HEK293T (cell line): ENCODE measurements around the gene PRDM15.

Source experiments
- ELF4 ChIP-seq: fragments of 450-650 bp; IDR thresholded peaks from 2 replicates; pipeline ENCODE4 v1.6.1; 2017; ENCODE audit warnings: antibody characterized with exemption
- FOXK2 ChIP-seq: fragments of 450-650 bp; IDR thresholded peaks from 2 replicates; pipeline ENCODE4 v1.6.1; 2016; ENCODE audit warnings: mild to moderate bottlenecking
- FOXM1 ChIP-seq: fragments of 450-650 bp; IDR thresholded peaks from 2 replicates; pipeline ENCODE4 v1.6.1; 2017; ENCODE audit warnings: mild to moderate bottlenecking, borderline replicate concordance
- HDGF ChIP-seq: fragments of 450-650 bp; IDR thresholded peaks from 2 replicates; pipeline ENCODE4 v1.6.1; 2017; ENCODE audit warnings: antibody characterized with exemption, borderline replicate concordance
- SP1 ChIP-seq: fragments of 450-650 bp; IDR thresholded peaks from 2 replicates; pipeline ENCODE4 v1.6.1; 2017
- SUZ12 ChIP-seq: fragments of 450-650 bp; IDR thresholded peaks from 2 replicates; pipeline ENCODE4 v1.6.1; 2016; ENCODE audit warnings: mild to moderate bottlenecking
- ZNF384 ChIP-seq: fragments of 450-650 bp; IDR thresholded peaks from 2 replicates; pipeline ENCODE4 v1.6.1; 2016

- TF ChIP-seq FOXK2 (no peak), FOXM1 (no peak), SP1 (no peak), SUZ12 (no peak), ELF4 (no peak), HDGF (no peak), ZNF384 (no peak)
These were observed 12.0 kb upstream of the PRDM15 start for GRCh38 chr21:41891132-41891531.
